GM21515 (cell line): Measurements from ENCODE around the gene GLYR1.

Experiments used
- ATAC-seq: cut with Tn5 transposase; IDR thresholded peaks from one replicate; pipeline ENCODE4 v1.9.1; 2021; ENCODE audit not compliant: unreplicated experiment

The GLYR1 gene

GRCh38 chr16:4880006-4880580 lies 33.0 kb upstream of the GLYR1 start:
- no peak for ATAC-seq

DNA sequence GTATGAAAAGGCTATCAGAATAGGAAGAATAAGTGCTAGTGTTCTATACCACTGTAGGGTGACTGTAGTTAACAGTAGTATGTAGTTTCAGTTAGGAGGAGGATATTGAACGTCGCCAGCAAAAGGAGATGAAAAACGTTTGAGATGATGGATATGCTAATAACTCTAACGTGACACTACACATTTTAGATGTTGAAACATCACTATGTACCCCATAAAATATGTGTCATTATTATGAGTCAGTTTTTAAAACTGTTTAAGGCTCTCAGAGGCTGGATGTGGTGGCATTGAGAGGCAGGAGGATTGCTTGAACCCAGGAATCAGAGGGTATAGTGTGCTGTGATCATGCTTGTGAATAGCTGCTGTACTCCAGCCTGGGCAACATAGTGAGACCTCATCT lies 32.0 kb upstream of the GLYR1 start:
- no peak for ATAC-seq

GRCh38 chr16:4877380-4877685 lies 30.2 kb upstream of the GLYR1 start:
- no peak for ATAC-seq

- ATAC-seq = no peak
These were observed 29.7 kb upstream of the GLYR1 start for GRCh38 chr16:4876646-4877379.

DNA sequence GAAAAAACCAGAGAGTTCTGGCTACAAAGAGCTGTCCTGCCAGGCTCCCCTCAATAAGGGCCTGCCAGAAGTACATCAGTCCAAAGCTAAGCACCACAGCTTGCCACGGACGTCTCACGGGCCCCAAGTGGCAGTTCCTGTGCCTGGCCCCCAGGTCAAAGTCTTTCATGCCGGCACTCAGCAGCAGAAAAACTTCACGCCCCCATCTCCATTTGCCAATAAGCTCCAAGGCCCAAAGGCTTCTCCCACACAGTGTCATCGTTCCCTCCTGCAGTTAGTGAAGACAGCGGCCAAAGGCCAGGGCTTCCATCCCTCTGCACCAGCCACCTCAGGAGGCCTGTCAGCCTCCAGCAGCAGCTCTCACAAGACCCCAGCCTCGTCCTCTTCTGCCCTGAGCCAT lies 27.6 kb upstream of the GLYR1 start:
- ATAC-seq = no peak

GRCh38 chr16:4873091-4873490 lies 26.0 kb upstream of the GLYR1 start:
- ATAC-seq = no peak

GRCh38 chr16:4871071-4871470 lies 24.0 kb upstream of the GLYR1 start:
- ATAC-seq = no peak

- no peak for ATAC-seq
These were observed 23.1 kb upstream of the GLYR1 start for GRCh38 chr16:4870138-4870671.

DNA sequence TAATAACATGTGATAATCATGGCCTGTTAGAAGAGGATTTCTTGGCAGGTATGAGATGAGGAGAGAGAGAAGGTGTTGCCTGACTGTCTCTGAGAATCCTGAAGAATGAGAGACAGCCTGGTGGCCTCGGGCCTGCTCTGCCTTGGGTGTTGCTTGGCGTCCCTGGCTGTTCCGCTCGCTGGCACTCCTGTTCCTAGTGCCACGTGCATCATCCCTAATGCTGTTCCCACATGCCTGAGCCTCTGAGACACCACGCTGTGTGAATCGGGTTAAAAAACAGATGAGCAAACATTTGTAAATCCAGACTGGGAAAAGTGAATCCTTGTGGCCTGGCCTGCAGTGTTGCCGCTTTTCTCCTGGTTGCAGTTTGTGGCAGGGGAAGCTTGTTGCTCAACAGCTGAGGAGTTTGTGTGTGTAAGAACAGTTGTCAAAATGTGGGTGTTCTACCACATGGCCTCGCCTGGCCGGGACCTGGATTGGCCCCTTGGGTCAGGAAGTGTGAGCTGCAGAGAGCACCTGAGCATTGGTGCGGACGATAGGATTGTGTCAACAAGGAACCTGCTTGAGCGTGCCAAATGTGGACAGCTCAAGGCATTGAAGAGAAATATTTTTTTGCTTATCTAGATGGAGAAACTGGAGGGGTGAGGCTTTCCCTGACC lies 22.2 kb upstream of the GLYR1 start:
- ATAC-seq = no peak

DNA sequence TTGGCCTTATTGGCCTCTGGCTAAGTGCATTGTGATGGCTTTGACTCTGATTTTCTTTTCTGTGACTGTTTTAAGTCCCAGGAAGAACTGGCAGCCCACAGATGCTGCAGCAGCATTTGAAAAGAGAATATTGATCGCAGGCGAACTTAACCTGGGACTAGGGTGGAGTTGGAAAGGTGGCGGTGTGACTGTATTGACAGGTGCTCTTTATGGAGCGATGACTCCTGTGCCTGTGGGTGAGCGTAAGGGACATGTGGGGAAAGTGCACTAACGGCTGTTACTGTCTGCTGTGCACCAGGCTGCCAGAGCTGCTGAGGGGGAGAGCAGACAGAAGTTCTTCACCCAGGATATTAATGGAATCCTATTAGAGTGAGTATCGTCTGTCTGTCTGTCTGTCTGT lies 21.4 kb upstream of the GLYR1 start:
- no peak for ATAC-seq

GRCh38 chr16:4868026-4868425 lies 20.9 kb upstream of the GLYR1 start:
- ATAC-seq = no peak

DNA sequence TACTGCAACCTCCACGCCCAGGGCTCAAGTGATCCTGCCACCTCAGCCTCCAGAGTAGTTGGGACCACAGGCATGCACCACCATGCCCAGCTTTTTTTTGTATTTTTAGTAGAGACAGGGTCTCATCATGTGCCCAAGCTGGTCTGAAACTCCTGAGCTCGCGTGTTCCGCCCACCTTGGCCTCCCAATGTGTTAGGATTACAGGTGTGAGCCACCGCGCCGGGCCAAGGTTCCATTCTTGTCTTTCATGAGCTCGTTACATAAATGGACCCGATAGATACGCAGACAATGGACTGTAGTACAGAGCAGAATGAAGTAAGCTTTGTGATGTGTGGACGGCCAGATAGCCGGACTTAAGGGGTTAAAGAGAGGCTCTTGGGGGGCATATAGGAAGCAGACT lies 19.5 kb upstream of the GLYR1 start:
- ATAC-seq = no peak

- no peak for ATAC-seq
These were observed 18.3 kb upstream of the GLYR1 start for GRCh38 chr16:4865231-4865860.

DNA sequence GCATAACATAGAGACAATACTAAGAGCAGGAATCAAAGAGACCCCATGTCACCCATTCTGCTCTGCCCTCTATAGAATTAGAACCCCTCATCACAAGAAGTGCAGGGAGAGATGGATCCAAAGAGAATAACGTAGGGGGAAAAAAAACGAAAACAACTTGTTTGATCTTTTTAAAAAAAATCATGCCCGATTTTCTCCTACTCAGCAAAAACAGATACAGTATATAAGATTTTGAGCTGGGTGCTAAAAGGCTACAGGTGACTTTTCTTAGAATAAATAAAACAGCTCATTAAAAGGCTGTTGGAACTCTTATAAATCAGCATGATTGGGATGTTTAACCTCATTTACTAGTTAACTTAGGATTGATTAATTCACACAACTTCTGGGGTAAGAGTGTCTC lies 17.6 kb upstream of the GLYR1 start:
- ATAC-seq = no peak

DNA sequence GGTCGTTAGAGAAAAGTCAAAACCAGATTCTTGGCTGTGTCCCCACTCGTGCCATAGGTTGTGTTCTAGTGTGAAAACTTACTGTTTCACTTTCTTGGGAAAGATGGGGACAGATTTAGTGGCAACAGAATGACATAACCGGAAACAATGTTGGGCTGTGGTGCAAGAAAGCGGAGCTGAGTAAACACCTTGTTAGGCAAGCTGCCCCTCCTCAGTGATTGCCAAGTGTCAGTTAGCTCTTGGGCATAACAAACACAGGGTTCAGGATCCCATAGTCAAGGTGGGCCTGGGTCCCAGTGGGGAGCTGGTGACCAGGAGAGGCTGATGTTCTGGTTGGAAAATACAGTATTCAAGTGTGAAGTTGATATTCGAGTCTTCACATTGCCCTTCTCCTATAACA lies 15.6 kb upstream of the GLYR1 start:
- no peak for ATAC-seq

- ATAC-seq = no peak
These were observed 13.7 kb upstream of the GLYR1 start for GRCh38 chr16:4860727-4861342.

GRCh38 chr16:4859900-4860255 lies 12.8 kb upstream of the GLYR1 start:
- ATAC-seq = no peak

GRCh38 chr16:4859190-4859899 lies 12.3 kb upstream of the GLYR1 start:
- ATAC-seq = no peak

DNA sequence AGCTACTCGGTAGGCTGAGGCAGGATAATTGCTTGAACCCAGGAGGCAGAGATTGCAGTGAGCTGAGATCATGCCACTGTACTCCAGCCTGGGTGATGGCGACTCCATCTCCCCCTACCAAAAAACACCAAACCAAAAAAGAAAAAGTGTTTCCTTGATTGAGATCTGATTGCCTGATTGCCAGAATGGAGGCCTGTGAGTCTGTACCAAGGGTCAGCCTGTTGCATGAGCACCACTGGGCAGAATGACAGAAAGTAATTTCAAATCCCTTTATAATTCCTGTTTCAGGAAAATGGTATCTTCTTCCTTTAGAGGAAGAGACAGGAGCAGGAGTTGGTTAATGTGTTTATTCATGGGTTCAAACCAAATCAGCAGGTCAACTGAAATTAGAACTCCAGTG lies 8.7 kb upstream of the GLYR1 start:
- no peak for ATAC-seq

DNA sequence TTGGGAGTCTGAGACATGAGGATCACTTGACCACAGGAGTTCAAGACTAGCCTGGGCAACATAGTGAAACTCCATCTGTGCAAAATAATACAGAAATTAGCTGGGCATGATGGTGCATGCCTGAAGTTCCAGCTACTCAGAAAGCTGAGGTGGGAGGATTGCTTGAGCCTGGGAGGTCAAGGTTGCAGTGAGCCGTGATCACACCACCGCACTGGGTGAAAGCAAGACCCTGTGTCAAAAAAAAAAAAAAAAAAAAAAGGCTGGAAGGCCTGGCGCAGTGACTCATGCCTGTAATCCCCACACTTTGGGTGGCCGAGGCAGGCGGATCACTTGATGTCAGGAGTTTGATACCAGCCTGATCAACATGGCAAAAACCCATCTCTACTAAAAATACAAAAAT lies 8.3 kb upstream of the GLYR1 start:
- no peak for ATAC-seq
